ENCODE results near the gene COMMD3. TPM values are rescaled to one million over a fixed set of nuclear protein-coding genes. Genes with fewer than 3 reads are reported as not detected.

COMMD3 gene
- total RNA-seq, 1 experiment from 2014 or later = 35.6 TPM

DNA sequence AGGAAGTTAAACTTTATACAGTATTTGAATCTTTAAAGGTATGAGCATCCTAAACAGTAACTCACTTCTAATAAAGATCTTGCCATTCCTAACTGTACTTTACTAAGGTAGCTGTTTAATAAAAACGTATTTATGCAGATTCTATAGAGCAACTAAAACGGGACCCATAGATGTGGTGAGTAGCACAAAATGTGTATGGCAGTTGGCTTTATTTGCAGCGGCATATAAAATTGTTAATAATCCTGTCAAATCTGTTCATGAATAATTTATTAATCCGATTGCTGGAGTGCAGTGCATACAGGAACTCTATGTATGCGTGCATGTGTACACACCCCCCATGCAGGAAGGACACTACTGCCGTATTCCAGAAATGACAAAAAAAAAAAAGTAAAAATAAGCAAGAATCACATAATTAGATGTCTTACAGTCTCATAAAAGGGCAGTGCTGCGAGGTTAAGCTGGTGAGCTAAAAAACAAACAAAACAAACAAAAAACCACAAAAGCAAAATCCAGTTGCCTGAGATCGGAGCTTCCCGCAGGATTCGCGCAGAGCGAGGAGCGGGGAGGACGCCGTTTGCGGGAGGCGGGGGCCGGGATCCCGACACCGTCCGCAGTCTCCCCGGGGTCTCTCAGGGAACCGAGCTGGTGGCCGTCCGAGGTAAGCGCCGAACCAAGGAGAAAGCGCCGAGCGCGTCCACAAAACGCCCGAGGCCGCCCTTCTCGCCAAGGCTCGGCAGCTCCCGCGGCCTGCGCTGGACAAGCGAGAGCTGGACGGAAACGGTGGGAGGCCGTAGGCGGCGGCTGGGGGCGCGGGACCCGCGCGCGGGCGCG is 518 bp upstream of the COMMD3 start:
- no peak for TF ChIP-seq TCF7L2 (IDR thresholded peaks at IDR 0.05; ENCODE audit: low read depth, low read length)
- Histone ChIP-seq H3K27ac (ENCODE audit: low read length) (peak overlapping the region; percentile 70), H3K36me3 (ENCODE audit: control insufficient read depth, insufficient read depth, low read length) (no peaks in the 10 kb centered on the region; the same call in 1 of the 2 replicates), H3K4me3 (ENCODE audit: low read depth in 2 of 2, low read length in 2 of 2) (peak overlapping the region; percentile 58 to 72), H3K9me3 (ENCODE audit: control insufficient read depth, insufficient read depth, low read depth, low read length) (no peaks in the 10 kb centered on the region), H3K4me1 (ENCODE audit: control insufficient read depth, insufficient read depth, low read length) (peaks cover 11% of the 10 kb centered on the region), H3K27me3 (ENCODE audit: control insufficient read depth, insufficient read depth, low read length) (no peaks in the 10 kb centered on the region)
- intact Hi-C loops (cut with micrococcal nuclease; ENCODE audit: unreplicated experiment) = loop anchor here (5.0 kb wide), 1 partner anchor 323 kb away; no protein-coding TSS in a partner anchor
- ChIA-PET POLR2A (no interaction called here), CTCF (no interaction called here)
- no peak; the same call in 1 of the 2 replicates for ATAC-seq
- no peak for DNase-seq (ENCODE audit: low read depth, low spot score)
- no TSS peak for BruUV-seq (replicated peaks)
- in situ Hi-C loops (cut with HindIII; ENCODE audit: low pct_unique_long_range_greater_than_20kb, low sequenced_read_pairs) = no loop called here

DNA sequence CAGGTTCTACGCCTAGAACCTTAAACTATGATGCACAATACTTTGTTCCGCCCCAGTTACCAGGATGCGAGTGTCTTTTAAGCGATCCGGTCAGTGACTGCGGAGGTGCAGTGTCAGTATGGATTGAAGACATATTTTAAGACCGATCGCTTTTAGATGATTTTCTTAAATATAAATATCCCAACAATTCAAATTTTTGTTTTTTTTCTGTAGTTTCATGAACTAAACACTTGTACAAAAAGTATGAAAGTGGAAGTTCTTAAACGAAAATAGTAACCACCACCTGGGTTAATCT is 835 bp downstream of the COMMD3 start:
- peak overlapping the region; percentile 58 to 72 for H3K4me3 ChIP-seq (ENCODE audit: low read depth in 2 of 2, low read length in 2 of 2)
- TF ChIP-seq, protein P1, sequence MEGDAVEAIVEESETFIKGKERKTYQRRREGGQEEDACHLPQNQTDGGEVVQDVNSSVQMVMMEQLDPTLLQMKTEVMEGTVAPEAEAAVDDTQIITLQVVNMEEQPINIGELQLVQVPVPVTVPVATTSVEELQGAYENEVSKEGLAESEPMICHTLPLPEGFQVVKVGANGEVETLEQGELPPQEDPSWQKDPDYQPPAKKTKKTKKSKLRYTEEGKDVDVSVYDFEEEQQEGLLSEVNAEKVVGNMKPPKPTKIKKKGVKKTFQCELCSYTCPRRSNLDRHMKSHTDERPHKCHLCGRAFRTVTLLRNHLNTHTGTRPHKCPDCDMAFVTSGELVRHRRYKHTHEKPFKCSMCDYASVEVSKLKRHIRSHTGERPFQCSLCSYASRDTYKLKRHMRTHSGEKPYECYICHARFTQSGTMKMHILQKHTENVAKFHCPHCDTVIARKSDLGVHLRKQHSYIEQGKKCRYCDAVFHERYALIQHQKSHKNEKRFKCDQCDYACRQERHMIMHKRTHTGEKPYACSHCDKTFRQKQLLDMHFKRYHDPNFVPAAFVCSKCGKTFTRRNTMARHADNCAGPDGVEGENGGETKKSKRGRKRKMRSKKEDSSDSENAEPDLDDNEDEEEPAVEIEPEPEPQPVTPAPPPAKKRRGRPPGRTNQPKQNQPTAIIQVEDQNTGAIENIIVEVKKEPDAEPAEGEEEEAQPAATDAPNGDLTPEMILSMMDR (IDR thresholded peaks at IDR 0.05) = no peak
- TF ChIP-seq SIN3A (IDR thresholded peaks at IDR 0.05; ENCODE audit: borderline replicate concordance, insufficient read depth, low read depth, low read length) (no peak), POLR2AphosphoS5 (IDR thresholded peaks at IDR 0.05; ENCODE audit: low read depth, low read length) (no peak), TCF7L2 (IDR thresholded peaks at IDR 0.05; ENCODE audit: low read depth, low read length) (no peak)
- TF ChIP-seq, protein P2, sequence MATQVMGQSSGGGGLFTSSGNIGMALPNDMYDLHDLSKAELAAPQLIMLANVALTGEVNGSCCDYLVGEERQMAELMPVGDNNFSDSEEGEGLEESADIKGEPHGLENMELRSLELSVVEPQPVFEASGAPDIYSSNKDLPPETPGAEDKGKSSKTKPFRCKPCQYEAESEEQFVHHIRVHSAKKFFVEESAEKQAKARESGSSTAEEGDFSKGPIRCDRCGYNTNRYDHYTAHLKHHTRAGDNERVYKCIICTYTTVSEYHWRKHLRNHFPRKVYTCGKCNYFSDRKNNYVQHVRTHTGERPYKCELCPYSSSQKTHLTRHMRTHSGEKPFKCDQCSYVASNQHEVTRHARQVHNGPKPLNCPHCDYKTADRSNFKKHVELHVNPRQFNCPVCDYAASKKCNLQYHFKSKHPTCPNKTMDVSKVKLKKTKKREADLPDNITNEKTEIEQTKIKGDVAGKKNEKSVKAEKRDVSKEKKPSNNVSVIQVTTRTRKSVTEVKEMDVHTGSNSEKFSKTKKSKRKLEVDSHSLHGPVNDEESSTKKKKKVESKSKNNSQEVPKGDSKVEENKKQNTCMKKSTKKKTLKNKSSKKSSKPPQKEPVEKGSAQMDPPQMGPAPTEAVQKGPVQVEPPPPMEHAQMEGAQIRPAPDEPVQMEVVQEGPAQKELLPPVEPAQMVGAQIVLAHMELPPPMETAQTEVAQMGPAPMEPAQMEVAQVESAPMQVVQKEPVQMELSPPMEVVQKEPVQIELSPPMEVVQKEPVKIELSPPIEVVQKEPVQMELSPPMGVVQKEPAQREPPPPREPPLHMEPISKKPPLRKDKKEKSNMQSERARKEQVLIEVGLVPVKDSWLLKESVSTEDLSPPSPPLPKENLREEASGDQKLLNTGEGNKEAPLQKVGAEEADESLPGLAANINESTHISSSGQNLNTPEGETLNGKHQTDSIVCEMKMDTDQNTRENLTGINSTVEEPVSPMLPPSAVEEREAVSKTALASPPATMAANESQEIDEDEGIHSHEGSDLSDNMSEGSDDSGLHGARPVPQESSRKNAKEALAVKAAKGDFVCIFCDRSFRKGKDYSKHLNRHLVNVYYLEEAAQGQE (IDR thresholded peaks at IDR 0.05; ENCODE audit: insufficient read depth in 1 of 2, low read depth in 2 of 2, low read length in 1 of 2) = no peak
- no TSS peak for BruUV-seq (replicated peaks)
- intact Hi-C loops (cut with micrococcal nuclease; ENCODE audit: unreplicated experiment) = loop anchor here (5.0 kb wide), 1 partner anchor 325 kb away; no protein-coding TSS in a partner anchor
- H3K27me3 ChIP-seq (ENCODE audit: control insufficient read depth, insufficient read depth, low read length) = no peaks in the 10 kb centered on the region; the same call in 1 of the 2 replicates
- in situ Hi-C loops (cut with HindIII; ENCODE audit: low pct_unique_long_range_greater_than_20kb, low sequenced_read_pairs) = no loop called here
- peak overlapping the region; percentile 86 for H3K27ac ChIP-seq (ENCODE audit: low read length)
- ATAC-seq = peak; percentile 16
- POLR2A ChIA-PET = interaction anchor here (0.7 kb wide), 1 partner anchor 314 kb away, joined by 4 read pairs; the partner anchor contains the start of gene DNAJC1
- no peaks in the 10 kb centered on the region; the same call in 1 of the 2 replicates for H3K36me3 ChIP-seq (ENCODE audit: control insufficient read depth, insufficient read depth, low read length)
- DNase-seq (ENCODE audit: low read depth, low spot score) = no peak
- peaks cover 11% of the 10 kb centered on the region for H3K4me1 ChIP-seq (ENCODE audit: control insufficient read depth, insufficient read depth, low read length)
- CTCF ChIA-PET = no interaction called here
- H3K9me3 ChIP-seq (ENCODE audit: control insufficient read depth, insufficient read depth, low read depth, low read length) = no peaks in the 10 kb centered on the region
